ENCODE results near the gene CROCC2. TPM values are rescaled to one million over a fixed set of nuclear protein-coding genes. Genes with fewer than 3 reads are reported as not detected.

The CROCC2 gene
- total and polyA plus RNA-seq, 2 of the 13 experiments (the other 11 are each of a cell fraction or from before 2014, with no cell fraction given) = not detected

DNA sequence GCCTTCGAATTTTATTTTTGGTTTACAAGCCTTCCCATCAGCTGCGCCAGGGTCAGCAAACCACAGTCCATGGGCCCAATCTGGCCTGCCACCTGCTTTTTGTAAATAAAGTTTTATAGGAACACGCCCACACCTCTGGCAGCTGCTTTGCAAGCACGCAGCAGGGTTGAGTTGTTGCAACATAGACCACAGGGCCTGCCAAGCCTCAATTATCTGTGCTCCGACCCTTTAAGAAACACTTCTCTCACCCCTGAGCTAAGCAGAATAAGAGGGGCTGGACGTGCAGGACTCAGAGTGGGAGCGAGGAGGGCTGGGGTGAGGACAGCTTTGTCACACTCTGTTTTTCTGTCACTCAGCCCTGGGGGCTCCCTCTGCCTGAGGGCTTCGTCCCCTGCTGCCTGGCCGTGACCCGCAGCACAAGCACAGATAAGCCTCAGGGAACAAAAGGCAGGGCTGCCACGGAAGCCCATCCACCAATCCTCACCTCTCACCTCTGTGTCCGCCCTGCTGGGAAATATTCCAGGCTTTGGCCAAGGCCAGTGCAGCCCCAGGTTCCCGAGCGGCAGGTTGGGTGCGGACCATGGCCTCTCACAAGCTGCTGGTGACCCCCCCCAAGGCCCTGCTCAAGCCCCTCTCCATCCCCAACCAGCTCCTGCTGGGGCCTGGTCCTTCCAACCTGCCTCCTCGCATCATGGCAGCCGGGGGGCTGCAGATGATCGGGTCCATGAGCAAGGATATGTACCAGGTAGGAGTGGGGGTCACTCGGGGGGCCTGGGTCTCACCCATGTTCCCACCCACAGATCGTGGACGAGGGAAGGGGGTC is 37.6 kb upstream of the CROCC2 start, which contains the start of gene AGXT (continued):
- TF ChIP-seq, protein P1, sequence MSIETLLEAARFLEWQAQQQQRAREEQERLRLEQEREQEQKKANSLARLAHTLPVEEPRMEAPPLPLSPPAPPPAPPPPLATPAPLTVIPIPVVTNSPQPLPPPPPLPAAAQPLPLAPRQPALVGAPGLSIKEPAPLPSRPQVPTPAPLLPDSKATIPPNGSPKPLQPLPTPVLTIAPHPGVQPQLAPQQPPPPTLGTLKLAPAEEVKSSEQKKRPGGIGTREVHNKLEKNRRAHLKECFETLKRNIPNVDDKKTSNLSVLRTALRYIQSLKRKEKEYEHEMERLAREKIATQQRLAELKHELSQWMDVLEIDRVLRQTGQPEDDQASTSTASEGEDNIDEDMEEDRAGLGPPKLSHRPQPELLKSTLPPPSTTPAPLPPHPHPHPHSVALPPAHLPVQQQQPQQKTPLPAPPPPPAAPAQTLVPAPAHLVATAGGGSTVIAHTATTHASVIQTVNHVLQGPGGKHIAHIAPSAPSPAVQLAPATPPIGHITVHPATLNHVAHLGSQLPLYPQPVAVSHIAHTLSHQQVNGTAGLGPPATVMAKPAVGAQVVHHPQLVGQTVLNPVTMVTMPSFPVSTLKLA (IDR thresholded peaks at IDR 0.05) = no peak
- TF ChIP-seq XRCC5 (optimal IDR thresholded peaks at IDR 0.05; ENCODE audit: low read length) (peak; percentile 59), ZSCAN31 (CRISPR knock-in tag; IDR thresholded peaks at IDR 0.05; ENCODE audit: low read depth) (peak; percentile 55), ZNF598 (CRISPR knock-in tag; IDR thresholded peaks at IDR 0.05; ENCODE audit: borderline replicate concordance) (peak; percentile 42; the same call in 1 of the 2 replicates), ELF4 (CRISPR knock-in tag; IDR thresholded peaks at IDR 0.05; ENCODE audit: borderline replicate concordance) (no peak), POLR2A (IDR thresholded peaks at IDR 0.05; ENCODE audit: insufficient read depth in 1 of 2, low read depth in 2 of 2, low read length in 2 of 2) (peak in 1 of 2 experiments; percentile 36; a peak in 1 of 4 replicates), ZNF143 (CRISPR knock-in tag; IDR thresholded peaks at IDR 0.05) (peak; percentile 53; the same call in 1 of the 2 replicates), ZFAT (CRISPR knock-in tag; conservative IDR thresholded peaks at IDR 0.05) (no peak), HES4 (CRISPR knock-in tag; IDR thresholded peaks at IDR 0.05; ENCODE audit: borderline replicate concordance) (peak; percentile 65; the same call in 1 of the 2 replicates), RBM22 (optimal IDR thresholded peaks at IDR 0.05; ENCODE audit: low read length) (no peak), JUND (CRISPR knock-in tag; IDR thresholded peaks at IDR 0.05) (peak; percentile 41), ZNF234 (CRISPR knock-in tag; conservative IDR thresholded peaks at IDR 0.05) (no peak; the same call in 1 of the 2 replicates)
- TF ChIP-seq, protein P2, sequence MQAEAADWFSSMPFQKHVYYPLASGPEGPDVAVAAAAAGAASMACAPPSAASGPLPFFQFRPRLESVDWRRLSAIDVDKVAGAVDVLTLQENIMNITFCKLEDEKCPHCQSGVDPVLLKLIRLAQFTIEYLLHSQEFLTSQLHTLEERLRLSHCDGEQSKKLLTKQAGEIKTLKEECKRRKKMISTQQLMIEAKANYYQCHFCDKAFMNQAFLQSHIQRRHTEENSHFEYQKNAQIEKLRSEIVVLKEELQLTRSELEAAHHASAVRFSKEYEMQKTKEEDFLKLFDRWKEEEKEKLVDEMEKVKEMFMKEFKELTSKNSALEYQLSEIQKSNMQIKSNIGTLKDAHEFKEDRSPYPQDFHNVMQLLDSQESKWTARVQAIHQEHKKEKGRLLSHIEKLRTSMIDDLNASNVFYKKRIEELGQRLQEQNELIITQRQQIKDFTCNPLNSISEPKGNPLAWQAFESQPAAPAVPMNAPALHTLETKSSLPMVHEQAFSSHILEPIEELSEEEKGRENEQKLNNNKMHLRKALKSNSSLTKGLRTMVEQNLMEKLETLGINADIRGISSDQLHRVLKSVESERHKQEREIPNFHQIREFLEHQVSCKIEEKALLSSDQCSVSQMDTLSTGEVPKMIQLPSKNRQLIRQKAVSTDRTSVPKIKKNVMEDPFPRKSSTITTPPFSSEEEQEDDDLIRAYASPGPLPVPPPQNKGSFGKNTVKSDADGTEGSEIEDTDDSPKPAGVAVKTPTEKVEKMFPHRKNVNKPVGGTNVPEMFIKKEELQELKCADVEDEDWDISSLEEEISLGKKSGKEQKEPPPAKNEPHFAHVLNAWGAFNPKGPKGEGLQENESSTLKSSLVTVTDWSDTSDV (CRISPR knock-in tag; IDR thresholded peaks at IDR 0.05) = no peak
- TF ChIP-seq, protein P3, sequence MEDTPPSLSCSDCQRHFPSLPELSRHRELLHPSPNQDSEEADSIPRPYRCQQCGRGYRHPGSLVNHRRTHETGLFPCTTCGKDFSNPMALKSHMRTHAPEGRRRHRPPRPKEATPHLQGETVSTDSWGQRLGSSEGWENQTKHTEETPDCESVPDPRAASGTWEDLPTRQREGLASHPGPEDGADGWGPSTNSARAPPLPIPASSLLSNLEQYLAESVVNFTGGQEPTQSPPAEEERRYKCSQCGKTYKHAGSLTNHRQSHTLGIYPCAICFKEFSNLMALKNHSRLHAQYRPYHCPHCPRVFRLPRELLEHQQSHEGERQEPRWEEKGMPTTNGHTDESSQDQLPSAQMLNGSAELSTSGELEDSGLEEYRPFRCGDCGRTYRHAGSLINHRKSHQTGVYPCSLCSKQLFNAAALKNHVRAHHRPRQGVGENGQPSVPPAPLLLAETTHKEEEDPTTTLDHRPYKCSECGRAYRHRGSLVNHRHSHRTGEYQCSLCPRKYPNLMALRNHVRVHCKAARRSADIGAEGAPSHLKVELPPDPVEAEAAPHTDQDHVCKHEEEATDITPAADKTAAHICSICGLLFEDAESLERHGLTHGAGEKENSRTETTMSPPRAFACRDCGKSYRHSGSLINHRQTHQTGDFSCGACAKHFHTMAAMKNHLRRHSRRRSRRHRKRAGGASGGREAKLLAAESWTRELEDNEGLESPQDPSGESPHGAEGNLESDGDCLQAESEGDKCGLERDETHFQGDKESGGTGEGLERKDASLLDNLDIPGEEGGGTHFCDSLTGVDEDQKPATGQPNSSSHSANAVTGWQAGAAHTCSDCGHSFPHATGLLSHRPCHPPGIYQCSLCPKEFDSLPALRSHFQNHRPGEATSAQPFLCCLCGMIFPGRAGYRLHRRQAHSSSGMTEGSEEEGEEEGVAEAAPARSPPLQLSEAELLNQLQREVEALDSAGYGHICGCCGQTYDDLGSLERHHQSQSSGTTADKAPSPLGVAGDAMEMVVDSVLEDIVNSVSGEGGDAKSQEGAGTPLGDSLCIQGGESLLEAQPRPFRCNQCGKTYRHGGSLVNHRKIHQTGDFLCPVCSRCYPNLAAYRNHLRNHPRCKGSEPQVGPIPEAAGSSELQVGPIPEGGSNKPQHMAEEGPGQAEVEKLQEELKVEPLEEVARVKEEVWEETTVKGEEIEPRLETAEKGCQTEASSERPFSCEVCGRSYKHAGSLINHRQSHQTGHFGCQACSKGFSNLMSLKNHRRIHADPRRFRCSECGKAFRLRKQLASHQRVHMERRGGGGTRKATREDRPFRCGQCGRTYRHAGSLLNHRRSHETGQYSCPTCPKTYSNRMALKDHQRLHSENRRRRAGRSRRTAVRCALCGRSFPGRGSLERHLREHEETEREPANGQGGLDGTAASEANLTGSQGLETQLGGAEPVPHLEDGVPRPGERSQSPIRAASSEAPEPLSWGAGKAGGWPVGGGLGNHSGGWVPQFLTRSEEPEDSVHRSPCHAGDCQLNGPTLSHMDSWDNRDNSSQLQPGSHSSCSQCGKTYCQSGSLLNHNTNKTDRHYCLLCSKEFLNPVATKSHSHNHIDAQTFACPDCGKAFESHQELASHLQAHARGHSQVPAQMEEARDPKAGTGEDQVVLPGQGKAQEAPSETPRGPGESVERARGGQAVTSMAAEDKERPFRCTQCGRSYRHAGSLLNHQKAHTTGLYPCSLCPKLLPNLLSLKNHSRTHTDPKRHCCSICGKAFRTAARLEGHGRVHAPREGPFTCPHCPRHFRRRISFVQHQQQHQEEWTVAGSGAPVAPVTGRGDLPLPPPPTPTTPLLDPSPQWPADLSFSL (CRISPR knock-in tag; IDR thresholded peaks at IDR 0.05) = no peak
- TF ChIP-seq, protein P4, sequence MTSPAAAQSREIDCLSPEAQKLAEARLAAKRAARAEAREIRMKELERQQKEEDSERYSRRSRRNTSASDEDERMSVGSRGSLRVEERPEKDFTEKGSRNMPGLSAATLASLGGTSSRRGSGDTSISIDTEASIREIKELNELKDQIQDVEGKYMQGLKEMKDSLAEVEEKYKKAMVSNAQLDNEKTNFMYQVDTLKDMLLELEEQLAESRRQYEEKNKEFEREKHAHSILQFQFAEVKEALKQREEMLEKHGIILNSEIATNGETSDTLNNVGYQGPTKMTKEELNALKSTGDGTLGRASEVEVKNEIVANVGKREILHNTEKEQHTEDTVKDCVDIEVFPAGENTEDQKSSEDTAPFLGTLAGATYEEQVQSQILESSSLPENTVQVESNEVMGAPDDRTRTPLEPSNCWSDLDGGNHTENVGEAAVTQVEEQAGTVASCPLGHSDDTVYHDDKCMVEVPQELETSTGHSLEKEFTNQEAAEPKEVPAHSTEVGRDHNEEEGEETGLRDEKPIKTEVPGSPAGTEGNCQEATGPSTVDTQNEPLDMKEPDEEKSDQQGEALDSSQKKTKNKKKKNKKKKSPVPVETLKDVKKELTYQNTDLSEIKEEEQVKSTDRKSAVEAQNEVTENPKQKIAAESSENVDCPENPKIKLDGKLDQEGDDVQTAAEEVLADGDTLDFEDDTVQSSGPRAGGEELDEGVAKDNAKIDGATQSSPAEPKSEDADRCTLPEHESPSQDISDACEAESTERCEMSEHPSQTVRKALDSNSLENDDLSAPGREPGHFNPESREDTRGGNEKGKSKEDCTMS (CRISPR knock-in tag; conservative IDR thresholded peaks at IDR 0.05) = no peak

Measured in HepG2 (cell line).